Pancreas (tissue), 10 donors: Measurements from ENCODE around the gene C22orf39. TPM values are rescaled to one million over a fixed set of nuclear protein-coding genes. Genes with fewer than 3 reads are reported as not detected.

ENCODE experiments used
- ATAC-seq, 4 donors: fragments of 200-7000 bp; cut with Tn5 transposase; one replicate each; pipeline versions ENCODE4 v1.8.0 to v1.9.1; 2020; ENCODE audit warnings: mild to moderate bottlenecking in 4 of 4, moderate library complexity in 4 of 4
- DNase-seq, 6 donors: peaks; one replicate each; pipeline ENCODE4 v3.0.0-alpha.2; 2020
- FAIRE-seq: peaks from 2 replicates; lab custom pipeline; 2012; peaks lifted over from hg19 to GRCh38; lab: Jason Lieb, UNC
- H3K27ac ChIP-seq, 4 donors: fragments of 200-600 bp; sonication (generic); 1 replicate in 3 of 4; 2 replicates in 1 of 4; pipeline versions ENCODE4 v1.5.0 to v1.8.0; 2020
- H3K27me3 ChIP-seq, 4 donors: fragments of 200-600 bp; one replicate each; pipeline ENCODE4 v1.8.0; 2021
- H3K36me3 ChIP-seq, 3 donors: fragments of 200-600 bp; sonication (generic) in 1 of 3; one replicate each; pipeline versions ENCODE4 v1.5.0 to v1.8.0; 2020 to 2021
- H3K4me1 ChIP-seq, 3 donors: fragments of 200-600 bp; one replicate each; pipeline ENCODE4 v1.8.0; 2021
- H3K4me3 ChIP-seq, 4 donors: fragments of 200-600 bp; sonication (generic) in 2 of 4; one replicate each; pipeline versions ENCODE4 v1.5.0 to v1.8.0; 2020 to 2021
- H3K9me3 ChIP-seq, 4 donors: fragments of 200-600 bp; one replicate each; pipeline ENCODE4 v1.8.0; 2021
- WGBS, 2 donors: extraction: QIAGEN DNeasy Blood & Tissue Kit; methylation state at CpG; one replicate each; pipeline ENCODE4 v1.1.7; 2013; 5-methylcytosine and 5-hydroxymethylcytosine counted together
- intact Hi-C, 3 donors: fragments of 100-400 bp; cut with DNase I; formaldehyde crosslinking; loops; one replicate each; pipeline versions ENCODE4 v1.11.1 to v1.14.2; 2022
- polyA plus RNA-seq, 2 donors: library from polyadenylated mRNA; stranded (reverse); fragments of 200-250 nt; gene quantifications; one replicate each; pipeline ENCODE4 v1.2.3, GENCODE V29; 2013
- total RNA-seq, 6 donors: library from RNA; stranded (reverse); fragmentation: NEBNext Ultra II Directional in 4 of 6; extraction: Animal tissue kit (Norgen Biotek cat#: 25700) in 4 of 6; gene quantifications; one replicate each; pipeline versions ENCODE4 v1.2.1 to v1.2.4, GENCODE V29; 2021 to 2023
- TF ChIP-seq, protein P1 (sequence below), 4 donors: fragments of 200-600 bp; sonication (generic) in 3 of 4; IDR thresholded peaks; one replicate each; pipeline versions ENCODE4 v1.5.0 to v1.8.0; 2021; ENCODE audit warnings: antibody characterized with exemption in 4 of 4
- donor health status: healthy with polysubstance abuse.
- donor health status: DM: no; HTN: no; CAD: no; lungs with moderate emphysema.
- donor health status: DM: no; HTN: no; CAD: no.
- donor health status: control.
- donor health status: control.
- donor health status: Bipolar disorder and iron deficiency.
- donor health status: DM: yes; HTN: yes; CAD: no.
- donor health status: DM: no; HTN: no; CAD: no.
- donor health status: DM: no; HTN: no; CAD: no.
- donor health status: DM: yes; HTN: yes; CAD: no.

C22orf39 gene
- total and polyA plus RNA-seq, 8 donors, result 13.3 to 23.1 (median 19.5) TPM

DNA sequence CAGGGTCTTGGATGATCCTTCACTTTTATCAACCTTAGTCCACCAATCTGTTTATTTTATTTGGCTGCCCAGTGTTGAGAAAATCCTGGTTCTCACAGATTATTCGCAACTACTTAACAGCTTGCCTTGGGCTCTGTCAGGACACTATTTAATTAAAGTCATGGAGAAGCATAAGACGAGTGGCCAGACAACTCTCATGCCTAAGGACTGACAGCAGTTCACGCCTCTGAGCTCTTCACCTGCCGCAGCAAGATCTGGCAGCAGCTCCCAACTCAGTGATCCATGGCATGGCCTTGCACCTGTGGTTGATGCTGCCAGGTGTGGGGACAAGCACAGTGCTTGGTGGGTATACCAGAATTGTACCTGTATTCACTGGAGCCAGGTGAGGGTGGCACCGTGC, 53.8 kb downstream of the C22orf39 start:
- ATAC-seq (no peak), DNase-seq (peak in 1 of 6 donors; percentile 30), FAIRE-seq (no peak)
- intact Hi-C loops, result no loop called here
- Histone ChIP-seq H3K27ac (no peak overlapping the region), H3K4me3 (no peak overlapping the region), H3K27me3 (no peaks in the 10 kb centered on the region), H3K4me1 (no peaks in the 10 kb centered on the region), H3K36me3 (peaks cover 0 to 55% (median 0%) of the 10 kb centered on the region in 3 donors), H3K9me3 (no peaks in the 10 kb centered on the region)
- 85 to 93% methylated on average over 5 of the region's 5 CpGs for WGBS, 2 donors
- TF ChIP-seq, protein P1, sequence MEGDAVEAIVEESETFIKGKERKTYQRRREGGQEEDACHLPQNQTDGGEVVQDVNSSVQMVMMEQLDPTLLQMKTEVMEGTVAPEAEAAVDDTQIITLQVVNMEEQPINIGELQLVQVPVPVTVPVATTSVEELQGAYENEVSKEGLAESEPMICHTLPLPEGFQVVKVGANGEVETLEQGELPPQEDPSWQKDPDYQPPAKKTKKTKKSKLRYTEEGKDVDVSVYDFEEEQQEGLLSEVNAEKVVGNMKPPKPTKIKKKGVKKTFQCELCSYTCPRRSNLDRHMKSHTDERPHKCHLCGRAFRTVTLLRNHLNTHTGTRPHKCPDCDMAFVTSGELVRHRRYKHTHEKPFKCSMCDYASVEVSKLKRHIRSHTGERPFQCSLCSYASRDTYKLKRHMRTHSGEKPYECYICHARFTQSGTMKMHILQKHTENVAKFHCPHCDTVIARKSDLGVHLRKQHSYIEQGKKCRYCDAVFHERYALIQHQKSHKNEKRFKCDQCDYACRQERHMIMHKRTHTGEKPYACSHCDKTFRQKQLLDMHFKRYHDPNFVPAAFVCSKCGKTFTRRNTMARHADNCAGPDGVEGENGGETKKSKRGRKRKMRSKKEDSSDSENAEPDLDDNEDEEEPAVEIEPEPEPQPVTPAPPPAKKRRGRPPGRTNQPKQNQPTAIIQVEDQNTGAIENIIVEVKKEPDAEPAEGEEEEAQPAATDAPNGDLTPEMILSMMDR (IDR thresholded peaks at IDR 0.05), result no peak

Other genes with a start within 250 kb of the C22orf39 start
- gene CLTCL1, start 156.0 kb downstream of the C22orf39 start, total RNA-seq, result 1 to 10 TPM; 1.7 to 2.7 (median 2.1) TPM
- 1 to 10 TPM; 4.2 to 6.4 TPM for gene CLTCL1, start 156.0 kb downstream of the C22orf39 start, polyA plus RNA-seq
- gene HIRA, start 16.0 kb downstream of the C22orf39 start, total RNA-seq, result 10 to 100 TPM in 2 of 6 donors, 1 to 10 TPM in 4; 8.8 to 14.6 (median 9.5) TPM
- 10 to 100 TPM in 1 of 2 donors, 1 to 10 TPM in 1; 6.1 to 12.2 TPM for gene HIRA, start 16.0 kb downstream of the C22orf39 start, polyA plus RNA-seq
- gene MRPL40, start 15.2 kb downstream of the C22orf39 start, total RNA-seq, result 10 to 100 TPM; 10.4 to 19.1 (median 13.5) TPM
- gene MRPL40, start 15.2 kb downstream of the C22orf39 start, polyA plus RNA-seq, result 10 to 100 TPM; 27.2 to 32.0 TPM
- gene UFD1, start 31.5 kb upstream of the C22orf39 start, total RNA-seq, result 10 to 100 TPM; 14.2 to 24.1 (median 21.8) TPM
- gene UFD1, start 31.5 kb upstream of the C22orf39 start, polyA plus RNA-seq, result 10 to 100 TPM; 24.7 to 37.9 TPM
- 1 to 10 TPM in 1 of 6 donors, under 1 TPM in 3, not detected in 2; 0.32 to 1.3 (median 0.67) TPM for gene CDC45, start 32.2 kb upstream of the C22orf39 start, total RNA-seq
- gene CDC45, start 32.2 kb upstream of the C22orf39 start, polyA plus RNA-seq, result under 1 TPM; 0.28 to 0.84 TPM
- 1 to 10 TPM; 3.5 to 7.7 (median 6.4) TPM for gene CLDN5, start 76.7 kb upstream of the C22orf39 start, total RNA-seq
- gene CLDN5, start 76.7 kb upstream of the C22orf39 start, polyA plus RNA-seq, result 10 to 100 TPM; 44.7 to 47.3 TPM